Esophagus squamous epithelium (tissue), 5 donors: Measurements from ENCODE around the gene PLD5. TPM values are rescaled to one million over a fixed set of nuclear protein-coding genes. Genes with fewer than 3 reads are reported as not detected.

Source experiments
- DNase-seq: peaks from one replicate; lab custom pipeline; 2025; lab: John Stamatoyannopoulos, UW
- H3K27ac ChIP-seq, 4 donors: fragments of 200-600 bp; sonication (generic); one replicate each; pipeline ENCODE4 v1.5.1; 2016 to 2019; ENCODE audit warnings: mild to moderate bottlenecking in 1 of 4
- H3K27me3 ChIP-seq, 4 donors: fragments of 200-600 bp; sonication (generic); 1 replicate in 3 of 4; 2 replicates in 1 of 4; pipeline versions ENCODE4 v1.5.1 to v1.6.0; 2017 to 2021; ENCODE audit warnings: antibody characterized with exemption in 1 of 4
- H3K36me3 ChIP-seq, 3 donors: fragments of 200-600 bp; sonication (generic); one replicate each; pipeline ENCODE4 v1.5.1; 2016 to 2019
- H3K4me1 ChIP-seq, 3 donors: fragments of 200-600 bp; sonication (generic); one replicate each; pipeline ENCODE4 v1.5.1; 2017 to 2019
- H3K4me3 ChIP-seq, 4 donors: fragments of 200-600 bp; sonication (generic); 1 replicate in 3 of 4; 2 replicates in 1 of 4; pipeline ENCODE4 v1.5.1; 2016 to 2019; ENCODE audit warnings: mild to moderate bottlenecking in 2 of 4, moderate library complexity in 1 of 4
- H3K9me3 ChIP-seq, 3 donors: fragments of 200-600 bp; sonication (generic); one replicate each; pipeline ENCODE4 v1.5.1; 2016 to 2019
- POLR2A ChIP-seq, 4 donors: fragments of 450-650 bp; IDR thresholded peaks; one replicate each; pipeline ENCODE4 v1.6.1; 2017; ENCODE audit warnings: antibody characterized with exemption in 4 of 4, mild to moderate bottlenecking in 4 of 4, moderate library complexity in 3 of 4
- WGBS, 2 donors: methylation state at CpG; one replicate each; pipeline ENCODE4 v1.1.5; 2018; 5-methylcytosine and 5-hydroxymethylcytosine counted together
- intact Hi-C: fragments of 100-400 bp; cut with DNase I; formaldehyde crosslinking; loops from one replicate; pipeline ENCODE4 v1.15.0; 2022
- total RNA-seq, 4 donors: library from RNA; depleted of rRNA; stranded (reverse); fragments of >200 nt; gene quantifications; one replicate each; pipeline ENCODE4 v1.1.0, GENCODE V29; 2016
- TF ChIP-seq, protein P1 (sequence below), 6 experiments: fragments of 450-650 bp in 4 of 6; fragments of 200-600 bp in 2 of 6; sonication (generic) in 2 of 6; IDR thresholded peaks; one replicate each; pipeline ENCODE4 v1.5.1; 2016 to 2019; ENCODE audit warnings: antibody characterized with exemption in 6 of 6, mild to moderate bottlenecking in 4 of 6, moderate library complexity in 4 of 6
- donor health status: DM: yes; HTN: yes; CAD: no.

The PLD5 gene
- total RNA-seq, 4 donors from 2014 or later: 0.18 to 0.57 TPM; not detected in 2

DNA sequence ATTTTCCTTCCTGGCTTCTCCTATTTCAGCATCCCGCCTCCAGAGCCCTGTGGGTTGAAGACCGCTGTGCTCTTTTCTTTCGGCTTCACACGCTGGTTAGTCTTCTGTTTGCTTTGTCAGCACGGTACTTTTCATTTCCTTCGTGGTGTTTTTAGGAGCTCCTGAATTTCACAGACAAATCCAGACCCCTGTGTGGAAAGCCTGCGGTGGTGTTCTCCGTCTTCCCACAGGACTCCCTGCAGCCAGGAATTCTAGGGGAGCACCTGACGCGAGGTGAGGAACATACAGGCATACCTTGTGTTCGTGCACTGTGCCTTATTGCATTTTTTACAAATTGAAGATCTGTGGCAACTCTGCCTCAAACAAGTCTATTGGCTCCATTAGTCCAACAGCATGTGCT lies 315.4 kb downstream of the PLD5 start:
- H3K4me3 ChIP-seq: no peak overlapping the region
- DNase-seq: no peak
- H3K9me3 ChIP-seq: no peaks in the 10 kb centered on the region
- TF ChIP-seq POLR2A (IDR thresholded peaks at IDR 0.05): no peak
- TF ChIP-seq, protein P1, sequence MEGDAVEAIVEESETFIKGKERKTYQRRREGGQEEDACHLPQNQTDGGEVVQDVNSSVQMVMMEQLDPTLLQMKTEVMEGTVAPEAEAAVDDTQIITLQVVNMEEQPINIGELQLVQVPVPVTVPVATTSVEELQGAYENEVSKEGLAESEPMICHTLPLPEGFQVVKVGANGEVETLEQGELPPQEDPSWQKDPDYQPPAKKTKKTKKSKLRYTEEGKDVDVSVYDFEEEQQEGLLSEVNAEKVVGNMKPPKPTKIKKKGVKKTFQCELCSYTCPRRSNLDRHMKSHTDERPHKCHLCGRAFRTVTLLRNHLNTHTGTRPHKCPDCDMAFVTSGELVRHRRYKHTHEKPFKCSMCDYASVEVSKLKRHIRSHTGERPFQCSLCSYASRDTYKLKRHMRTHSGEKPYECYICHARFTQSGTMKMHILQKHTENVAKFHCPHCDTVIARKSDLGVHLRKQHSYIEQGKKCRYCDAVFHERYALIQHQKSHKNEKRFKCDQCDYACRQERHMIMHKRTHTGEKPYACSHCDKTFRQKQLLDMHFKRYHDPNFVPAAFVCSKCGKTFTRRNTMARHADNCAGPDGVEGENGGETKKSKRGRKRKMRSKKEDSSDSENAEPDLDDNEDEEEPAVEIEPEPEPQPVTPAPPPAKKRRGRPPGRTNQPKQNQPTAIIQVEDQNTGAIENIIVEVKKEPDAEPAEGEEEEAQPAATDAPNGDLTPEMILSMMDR (IDR thresholded peaks at IDR 0.05): no peak
- H3K4me1 ChIP-seq: no peaks in the 10 kb centered on the region
- H3K27ac ChIP-seq: no peak overlapping the region
- WGBS, 2 donors: 69 to 70% methylated on average over 10 to 11 of the region's 11 CpGs
- no peaks in the 10 kb centered on the region for H3K27me3 ChIP-seq
- H3K36me3 ChIP-seq: no peaks in the 10 kb centered on the region
- intact Hi-C loops: no loop called here

DNA sequence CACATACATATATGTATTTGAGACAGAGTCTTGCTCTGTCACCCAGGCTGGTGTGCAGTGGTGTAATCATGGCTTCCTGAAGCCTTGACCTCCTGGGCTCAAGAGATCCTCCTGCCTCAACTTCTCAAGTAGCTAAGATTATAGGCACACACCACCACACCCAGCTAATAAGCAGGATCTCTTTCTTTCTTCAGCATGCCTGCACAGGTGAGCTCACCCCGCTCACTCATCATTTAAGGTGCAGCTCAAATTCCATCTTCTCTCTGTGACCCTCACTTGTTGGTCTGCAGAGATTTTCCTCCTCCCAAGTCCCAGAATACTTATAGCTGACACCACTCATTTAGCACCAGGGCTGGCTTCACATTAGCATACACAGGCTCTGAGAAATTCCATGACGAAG lies 316.5 kb downstream of the PLD5 start:
- Histone ChIP-seq H3K4me1 (no peaks in the 10 kb centered on the region), H3K27me3 (no peaks in the 10 kb centered on the region), H3K4me3 (no peak overlapping the region), H3K27ac (no peak overlapping the region), H3K9me3 (no peaks in the 10 kb centered on the region), H3K36me3 (no peaks in the 10 kb centered on the region)
- intact Hi-C loops: no loop called here
- 65 to 83% methylated on average over 2 of the region's 2 CpGs for WGBS, 2 donors
- TF ChIP-seq, protein P1 (IDR thresholded peaks at IDR 0.05): no peak
- no peak for TF ChIP-seq POLR2A (IDR thresholded peaks at IDR 0.05)
- DNase-seq: no peak

DNA sequence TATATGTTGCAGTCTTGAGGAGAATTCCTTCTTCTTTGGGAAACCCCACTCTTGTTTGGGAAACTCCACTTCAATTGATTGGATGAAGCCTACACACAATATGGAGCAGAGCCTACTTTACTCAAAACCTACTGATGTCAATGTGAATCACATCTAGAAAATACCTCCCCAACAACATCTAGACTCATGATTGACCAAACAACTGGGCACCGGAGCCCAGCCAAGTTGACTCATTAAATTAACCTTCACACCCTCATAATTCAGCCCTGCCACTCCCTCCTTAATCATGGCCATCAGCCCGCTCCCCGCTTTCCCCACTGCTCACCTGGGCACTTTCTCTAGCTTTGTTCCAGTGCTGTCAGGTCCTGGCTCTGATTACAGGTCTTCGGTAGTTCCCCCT lies 317.5 kb downstream of the PLD5 start:
- intact Hi-C loops: no loop called here
- no peaks in the 10 kb centered on the region for H3K9me3 ChIP-seq
- TF ChIP-seq, protein P1 (IDR thresholded peaks at IDR 0.05): no peak
- no peak for TF ChIP-seq POLR2A (IDR thresholded peaks at IDR 0.05)
- H3K4me1 ChIP-seq: no peaks in the 10 kb centered on the region
- 71 to 75% methylated on average over 4 of the region's 4 CpGs for WGBS, 2 donors
- no peak overlapping the region for H3K27ac ChIP-seq
- no peak for DNase-seq
- no peaks in the 10 kb centered on the region for H3K36me3 ChIP-seq
- no peaks in the 10 kb centered on the region for H3K27me3 ChIP-seq
- H3K4me3 ChIP-seq: no peak overlapping the region

DNA sequence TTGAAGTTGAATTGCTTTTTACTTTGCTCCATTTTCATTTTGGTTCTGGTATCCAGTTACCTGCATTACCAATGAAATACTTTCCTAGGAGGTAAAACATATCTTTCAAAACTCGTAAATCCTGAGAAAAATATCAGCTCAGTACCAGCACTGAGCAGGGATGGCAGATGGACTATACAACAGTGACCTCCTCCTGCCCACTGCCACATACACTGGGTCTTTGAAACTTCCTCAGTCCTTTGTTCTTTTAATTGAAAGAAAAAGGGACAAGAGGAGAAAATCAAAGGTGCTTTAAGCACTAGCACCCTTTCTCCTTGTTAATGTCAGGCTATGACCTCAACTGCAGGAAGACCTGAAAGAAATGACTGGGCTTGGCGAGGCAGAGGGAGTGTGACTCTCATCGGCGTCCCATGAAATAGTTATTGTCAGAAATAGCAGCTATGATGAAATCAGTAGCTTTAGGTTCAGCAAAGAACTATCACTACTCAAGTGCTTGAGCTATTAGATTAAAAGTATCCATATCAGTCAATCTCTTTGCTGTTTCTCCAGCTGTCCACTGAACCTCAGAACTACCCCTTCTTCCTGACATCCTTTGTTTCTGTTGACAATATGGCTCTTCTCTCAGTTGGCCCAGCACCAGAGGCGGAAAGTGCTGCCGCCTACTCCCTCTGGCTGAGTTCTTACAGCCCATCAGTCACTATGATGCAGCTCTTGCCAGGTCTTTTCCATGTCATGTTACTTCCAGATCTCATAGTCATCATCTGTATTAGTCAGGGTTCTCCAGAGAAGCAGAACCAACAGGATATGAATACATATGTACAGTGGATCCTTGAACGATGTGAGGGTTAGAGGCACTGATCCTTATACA lies 318.6 kb downstream of the PLD5 start:
- H3K4me1 ChIP-seq: no peaks in the 10 kb centered on the region
- H3K36me3 ChIP-seq: no peaks in the 10 kb centered on the region
- H3K9me3 ChIP-seq: no peaks in the 10 kb centered on the region
- no peak overlapping the region for H3K4me3 ChIP-seq
- intact Hi-C loops: no loop called here
- no peak for DNase-seq
- no peak overlapping the region for H3K27ac ChIP-seq
- TF ChIP-seq POLR2A (IDR thresholded peaks at IDR 0.05): no peak
- TF ChIP-seq, protein P1 (IDR thresholded peaks at IDR 0.05): no peak
- 37 to 70% methylated on average over 7 of the region's 7 CpGs for WGBS, 2 donors
- H3K27me3 ChIP-seq: no peaks in the 10 kb centered on the region

DNA sequence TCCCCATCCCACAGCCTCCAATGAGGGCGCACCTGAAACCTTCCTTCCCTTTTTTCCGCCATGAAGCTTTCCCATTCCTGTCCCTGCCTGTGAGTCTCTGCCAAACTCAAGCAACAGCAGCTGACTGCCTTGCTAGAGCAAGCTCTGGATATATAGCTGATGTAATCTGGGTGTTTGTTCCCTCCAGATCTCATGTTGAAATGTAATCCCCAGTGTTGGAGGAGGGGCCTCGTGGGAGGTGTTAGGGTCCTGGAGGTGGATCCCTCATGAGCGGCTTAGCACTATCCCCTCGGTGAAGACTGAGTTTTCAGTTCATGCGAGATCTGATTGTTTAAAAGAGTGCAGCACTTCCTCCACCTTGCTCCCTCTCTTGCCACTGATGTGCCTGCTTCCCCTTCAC lies 321.2 kb downstream of the PLD5 start:
- TF ChIP-seq, protein P1 (IDR thresholded peaks at IDR 0.05): no peak
- no peak for TF ChIP-seq POLR2A (IDR thresholded peaks at IDR 0.05)
- intact Hi-C loops: no loop called here
- no peak overlapping the region for H3K4me3 ChIP-seq
- no peak overlapping the region for H3K27ac ChIP-seq
- no peaks in the 10 kb centered on the region for H3K27me3 ChIP-seq
- H3K36me3 ChIP-seq: no peaks in the 10 kb centered on the region
- no peak for DNase-seq
- no peaks in the 10 kb centered on the region for H3K9me3 ChIP-seq
- 73 to 79% methylated on average over 5 to 6 of the region's 6 CpGs for WGBS, 2 donors
- no peaks in the 10 kb centered on the region for H3K4me1 ChIP-seq
